Diencephalon (tissue), 1 donor: Measurements from ENCODE around the gene GOLGA6C. TPM values are rescaled to one million over a fixed set of nuclear protein-coding genes. Genes with fewer than 3 reads are reported as not detected.

Experiments used
- small RNA-seq: library from RNA; depleted of rRNA; stranded (forward); fragments of <200 nt; gene quantifications from one replicate; pipeline ENCODE3, GENCODE V24; 2014
- total RNA-seq: library from RNA; depleted of rRNA; stranded (reverse); fragments of >200 nt; gene quantifications from one replicate; pipeline ENCODE4 v1.2.3, GENCODE V29; 2014

Gene GOLGA6C
- total RNA-seq: not detected

GRCh38 chr15:75258034-75258433 is at the start of gene GOLGA6C:
TSS of gene GOLGA6C (plus strand) at chr15:75258334. CDS start at chr15:75258599, 265 bp downstream.

GRCh38 chr15:75282572-75282971 is 24.4 kb downstream of the GOLGA6C start, which contains the start of gene GOLGA6D:
TSS of gene GOLGA6D (plus strand) at chr15:75282835. CDS start at chr15:75282876, 41 bp downstream.

Small RNAs within 50 kb of the gene (small RNA-seq; reads per million reads assigned to genes)
- gene AC068338.1 (not detected), gene RN7SL327P (not detected), gene RN7SL489P (not detected)

Other genes starting within 250 kb of the GOLGA6C start
- gene PPCDC, start 234.7 kb upstream of the GOLGA6C start, total RNA-seq: 4.4 TPM
- gene C15orf39, start 56.5 kb upstream of the GOLGA6C start, total RNA-seq: 1.8 TPM
- not detected for gene GOLGA6D, start 24.5 kb downstream of the GOLGA6C start, total RNA-seq
- gene COMMD4, start 77.7 kb downstream of the GOLGA6C start, total RNA-seq: 11.8 TPM
- 17.1 TPM for gene NEIL1, start 88.7 kb downstream of the GOLGA6C start, total RNA-seq
- gene MAN2C1, start 110.3 kb downstream of the GOLGA6C start, total RNA-seq: 58.6 TPM
- 32.1 TPM for gene SIN3A, start 193.4 kb downstream of the GOLGA6C start, total RNA-seq